ENCODE data around the gene LYSMD1.

- TF ChIP-seq USF1 (IDR thresholded peaks at IDR 0.05; ENCODE audit: borderline replicate concordance, low read depth): no peak
- TF ChIP-seq POLR2AphosphoS5 (IDR thresholded peaks at IDR 0.05; ENCODE audit: low read depth, low read length): no peak
- no peak for TF ChIP-seq CTCF (IDR thresholded peaks at IDR 0.05)
- TF ChIP-seq ELF1 (IDR thresholded peaks at IDR 0.05): no peak
- TF ChIP-seq RFX5 (IDR thresholded peaks at IDR 0.05; ENCODE audit: low read length): no peak
- no peak; the same call in 1 of the 2 replicates for TF ChIP-seq TEAD4 (IDR thresholded peaks at IDR 0.05; ENCODE audit: borderline replicate concordance, insufficient read depth)
- TF ChIP-seq TAF1 (IDR thresholded peaks at IDR 0.05; ENCODE audit: borderline replicate concordance, low read depth, low read length): no peak
- no peak for TF ChIP-seq ZBTB33 (IDR thresholded peaks at IDR 0.05; ENCODE audit: borderline replicate concordance, low read depth)
- no peak for TF ChIP-seq PBX3 (IDR thresholded peaks at IDR 0.05)
- no peak for TF ChIP-seq EZH2phosphoT487 (IDR thresholded peaks at IDR 0.05; ENCODE audit: borderline replicate concordance, low read depth)
These were observed 34.3 kb upstream of the LYSMD1 start for GRCh38 chr1:151199873-151200581.
